Suprapubic skin (tissue), 4 donors: ENCODE results near the gene FANCE.
"Not testable (repeated sequence)": the region's sequence is repeated elsewhere in the genome, so short reads cannot be mapped to it uniquely, and the experiment has no call there.

Experiments used
- CTCF ChIP-seq, 2 donors: fragments of 200-600 bp in 1 of 2; fragments of 450-650 bp in 1 of 2; sonication (generic) in 1 of 2; IDR thresholded peaks; one replicate each; pipeline ENCODE4 v1.5.1; 2016 to 2019; ENCODE audit warnings: antibody characterized with exemption in 2 of 2, mild to moderate bottlenecking in 1 of 2, moderate library complexity in 1 of 2
- EP300 ChIP-seq: sonication (generic); formaldehyde crosslinking; IDR thresholded peaks from one replicate; pipeline ENCODE4 v1.6.1; 2017; ENCODE audit warnings: antibody characterized with exemption
- POLR2A ChIP-seq, 2 donors: fragments of 450-650 bp; IDR thresholded peaks; one replicate each; pipeline ENCODE4 v1.6.1; 2017; ENCODE audit warnings: antibody characterized with exemption in 2 of 2, mild to moderate bottlenecking in 2 of 2, moderate library complexity in 2 of 2
- POLR2AphosphoS5 ChIP-seq, 3 donors: sonication (generic); formaldehyde crosslinking; IDR thresholded peaks; one replicate each; pipeline ENCODE4 v1.6.1; 2017; ENCODE audit warnings: antibody characterized with exemption in 3 of 3

GRCh38 chr6:35515939-35516338 is 63.8 kb downstream of the FANCE start:
- TF ChIP-seq CTCF (IDR thresholded peaks at IDR 0.05); POLR2AphosphoS5 (IDR thresholded peaks at IDR 0.05); EP300; POLR2A (IDR thresholded peaks at IDR 0.05): not testable (repeated sequence)
